ENCODE results near the gene SLC38A8.
A peak's percentile ranks its signal among the peaks of the same experiment; 100 is the strongest.

The SLC38A8 gene

GRCh38 chr16:84045001-84045817 lies 2.6 kb upstream of the SLC38A8 start:
- no peak for TF ChIP-seq EZH2phosphoT487 (IDR thresholded peaks at IDR 0.05; ENCODE audit: borderline replicate concordance, low read length)
- TF ChIP-seq CTCF (IDR thresholded peaks at IDR 0.05; ENCODE audit: low read depth, low read length, poor library complexity, severe bottlenecking), result no peak
- no peaks in the 10 kb centered on the region for H4K20me1 ChIP-seq (ENCODE audit: control insufficient read depth, insufficient read depth, low read depth, low read length)
- H3K4me1 ChIP-seq (ENCODE audit: control insufficient read depth, low read length), result no peaks in the 10 kb centered on the region
- H3K9me3 ChIP-seq (ENCODE audit: control insufficient read depth, insufficient read depth, low read length), result no peaks in the 10 kb centered on the region
- H3F3A ChIP-seq (ENCODE audit: control insufficient read depth, insufficient read depth), result no peaks in the 10 kb centered on the region
- H3K4me2 ChIP-seq (ENCODE audit: low read length), result no peak overlapping the region
- no peaks in the 10 kb centered on the region for H3K79me2 ChIP-seq (ENCODE audit: control insufficient read depth, low read length)
- H3K4me3 ChIP-seq (ENCODE audit: low read length), result no peak overlapping the region
- no peak overlapping the region for H3K27ac ChIP-seq (ENCODE audit: low read depth, low read length)
- H3K36me3 ChIP-seq (ENCODE audit: control insufficient read depth, low read length), result no peaks in the 10 kb centered on the region; the same call in 1 of the 2 replicates
- no peaks in the 10 kb centered on the region for H3K27me3 ChIP-seq (ENCODE audit: control insufficient read depth, low read length)
- no peaks in the 10 kb centered on the region for H3K9me2 ChIP-seq (replicated peaks; ENCODE audit: control insufficient read depth, low read length)

GRCh38 chr16:84044118-84044488 lies 1.5 kb upstream of the SLC38A8 start:
- Histone ChIP-seq H3K4me2 (ENCODE audit: low read length) (no peak overlapping the region), H3K79me2 (ENCODE audit: control insufficient read depth, low read length) (no peaks in the 10 kb centered on the region), H4K20me1 (ENCODE audit: control insufficient read depth, insufficient read depth, low read depth, low read length) (no peaks in the 10 kb centered on the region), H3K27me3 (ENCODE audit: control insufficient read depth, low read length) (no peaks in the 10 kb centered on the region), H3K4me1 (ENCODE audit: control insufficient read depth, low read length) (no peaks in the 10 kb centered on the region), H3F3A (ENCODE audit: control insufficient read depth, insufficient read depth) (no peaks in the 10 kb centered on the region), H3K9me2 (replicated peaks; ENCODE audit: control insufficient read depth, low read length) (no peaks in the 10 kb centered on the region), H3K27ac (ENCODE audit: low read depth, low read length) (no peak overlapping the region), H3K4me3 (ENCODE audit: low read length) (no peak overlapping the region), H3K36me3 (ENCODE audit: control insufficient read depth, low read length) (no peaks in the 10 kb centered on the region), H3K9me3 (ENCODE audit: control insufficient read depth, insufficient read depth, low read length) (no peaks in the 10 kb centered on the region)
- peak; percentile 40 for TF ChIP-seq CTCF (IDR thresholded peaks at IDR 0.05; ENCODE audit: low read depth, low read length, poor library complexity, severe bottlenecking)
- no peak for TF ChIP-seq EZH2phosphoT487 (IDR thresholded peaks at IDR 0.05; ENCODE audit: borderline replicate concordance, low read length)

- no peak overlapping the region for H3K4me2 ChIP-seq (ENCODE audit: low read length)
- H4K20me1 ChIP-seq (ENCODE audit: control insufficient read depth, insufficient read depth, low read depth, low read length), result no peaks in the 10 kb centered on the region; the same call in 1 of the 2 replicates
- H3K9me3 ChIP-seq (ENCODE audit: control insufficient read depth, insufficient read depth, low read length), result no peaks in the 10 kb centered on the region
- TF ChIP-seq EZH2phosphoT487 (IDR thresholded peaks at IDR 0.05; ENCODE audit: borderline replicate concordance, low read length) (no peak), CTCF (IDR thresholded peaks at IDR 0.05; ENCODE audit: low read depth, low read length, poor library complexity, severe bottlenecking) (no peak)
- no peaks in the 10 kb centered on the region for H3K27me3 ChIP-seq (ENCODE audit: control insufficient read depth, low read length)
- H3K27ac ChIP-seq (ENCODE audit: low read depth, low read length), result no peak overlapping the region
- no peaks in the 10 kb centered on the region for H3K79me2 ChIP-seq (ENCODE audit: control insufficient read depth, low read length)
- H3K4me3 ChIP-seq (ENCODE audit: low read length), result no peak overlapping the region
- H3K36me3 ChIP-seq (ENCODE audit: control insufficient read depth, low read length), result no peaks in the 10 kb centered on the region
- H3K4me1 ChIP-seq (ENCODE audit: control insufficient read depth, low read length), result no peaks in the 10 kb centered on the region
- H3F3A ChIP-seq (ENCODE audit: control insufficient read depth, insufficient read depth), result no peaks in the 10 kb centered on the region
- H3K9me2 ChIP-seq (replicated peaks; ENCODE audit: control insufficient read depth, low read length), result no peaks in the 10 kb centered on the region
Observed at GRCh38 chr16:84043486-84044117, 1.0 kb upstream of the SLC38A8 start.

All from DOHH2 (cell line).